ENCODE data around the gene AUH.

GRCh38 chr9:91198405-91198804 is 163.3 kb downstream of the AUH start:
- TF ChIP-seq POLR2A (IDR thresholded peaks at IDR 0.05; ENCODE audit: borderline replicate concordance, extremely low read depth, insufficient read depth, insufficient read length) (no peak), CTCF (IDR thresholded peaks at IDR 0.05 in 2 of 3, conservative IDR thresholded peaks at IDR 0.05 in 1 of 3; ENCODE audit: borderline replicate concordance in 1 of 3, insufficient read depth in 1 of 3, low read depth in 2 of 3, low read length in 2 of 3) (no peak), EZH2phosphoT487 (IDR thresholded peaks at IDR 0.05; ENCODE audit: borderline replicate concordance) (no peak)

All from HCT116 (cell line).